GM19099 (cell line): ENCODE measurements around the gene TECR.

Source experiments
- POLR2A ChIP-seq: IDR thresholded peaks from 3 replicates; pipeline ENCODE4 v1.6.1; 2011; ENCODE audit warnings: low read depth; ENCODE audit not compliant: insufficient read length; ENCODE audit errors: extremely low read depth

TECR gene

DNA sequence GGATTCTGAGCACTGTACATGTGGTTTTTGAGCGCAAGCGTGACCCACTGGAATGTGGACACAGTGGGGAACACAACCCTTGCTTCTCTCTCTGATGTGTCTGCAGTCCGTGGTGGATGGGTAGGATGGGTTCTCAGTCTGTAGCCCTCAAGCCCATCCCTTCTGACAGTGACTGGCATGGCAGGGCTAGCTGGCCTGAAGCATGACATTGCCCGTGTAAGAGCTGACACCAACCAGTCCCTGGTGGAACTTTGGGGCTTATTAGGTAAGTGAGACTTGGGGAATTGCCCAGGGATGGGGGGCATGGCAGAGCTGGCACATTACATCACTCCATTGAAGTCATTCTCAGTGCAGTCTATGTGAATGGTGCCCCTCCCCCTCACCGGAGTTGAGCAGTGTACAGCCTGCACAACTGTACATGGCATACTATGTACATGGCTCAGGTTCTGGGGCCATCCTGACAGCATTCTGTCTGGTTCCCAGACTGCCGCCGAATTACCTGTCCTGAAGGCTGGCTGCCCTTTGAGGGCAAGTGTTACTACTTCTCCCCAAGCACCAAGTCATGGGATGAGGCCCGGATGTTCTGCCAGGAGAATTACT, 70.3 kb downstream of the TECR start:
- no peak for TF ChIP-seq POLR2A

DNA sequence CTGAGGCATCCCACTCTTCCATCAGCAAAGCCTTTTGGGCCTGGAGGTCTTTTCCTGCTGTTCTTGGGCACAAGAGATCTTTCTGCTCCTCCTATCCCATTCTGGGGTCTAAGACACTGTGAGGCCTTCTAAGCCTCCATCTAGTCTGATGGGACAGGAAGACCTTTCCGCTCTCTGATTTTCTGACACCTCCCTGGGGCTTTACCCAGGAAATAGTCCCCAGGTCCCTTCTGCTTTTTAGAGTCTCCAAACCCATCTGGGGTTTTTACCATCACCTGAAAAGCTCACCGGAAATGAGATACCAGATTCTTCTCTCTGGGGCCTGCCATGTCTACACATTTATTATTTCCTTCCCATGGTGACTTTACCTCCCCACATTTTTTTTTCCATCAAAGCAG, 74.6 kb downstream of the TECR start:
- TF ChIP-seq POLR2A = no peak

DNA sequence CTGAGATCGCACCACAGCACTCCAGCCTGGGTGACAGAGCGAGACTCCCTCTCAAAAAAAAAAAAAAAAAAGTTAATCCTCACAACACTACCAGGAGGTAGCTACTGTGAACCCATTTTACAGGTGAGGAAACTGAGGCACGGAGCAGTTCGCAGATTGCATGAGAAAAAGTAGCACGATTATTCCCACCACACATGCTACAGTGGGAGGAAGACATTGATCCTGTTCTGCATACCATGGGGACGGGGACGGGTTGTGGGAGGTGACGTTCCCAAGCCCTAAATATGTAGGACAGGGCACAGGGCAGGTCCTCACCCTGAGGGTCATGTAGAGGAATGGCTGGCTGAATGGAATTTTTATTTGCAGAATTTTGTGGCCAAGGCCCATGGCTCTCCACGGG, 77.2 kb downstream of the TECR start:
- TF ChIP-seq POLR2A = no peak

DNA sequence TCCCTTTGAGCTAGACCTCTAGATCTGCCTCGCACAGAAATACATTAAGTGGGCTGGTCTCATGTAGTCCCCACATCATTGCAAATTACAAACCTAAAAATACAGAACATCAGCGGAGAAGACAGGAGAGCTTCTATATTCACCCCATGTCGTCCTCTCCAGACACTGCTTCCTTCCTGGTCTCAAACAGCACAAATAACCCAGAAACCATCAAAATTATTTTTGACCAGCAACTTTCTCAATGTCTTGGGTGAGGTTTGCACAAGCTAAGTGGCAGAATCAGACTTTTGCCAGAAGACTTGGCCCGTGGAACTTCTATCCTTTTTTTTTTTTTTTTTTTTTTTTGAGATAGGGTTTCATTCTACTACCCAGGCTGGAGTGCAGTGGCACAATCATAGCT, 81.7 kb downstream of the TECR start:
- TF ChIP-seq POLR2A = no peak

DNA sequence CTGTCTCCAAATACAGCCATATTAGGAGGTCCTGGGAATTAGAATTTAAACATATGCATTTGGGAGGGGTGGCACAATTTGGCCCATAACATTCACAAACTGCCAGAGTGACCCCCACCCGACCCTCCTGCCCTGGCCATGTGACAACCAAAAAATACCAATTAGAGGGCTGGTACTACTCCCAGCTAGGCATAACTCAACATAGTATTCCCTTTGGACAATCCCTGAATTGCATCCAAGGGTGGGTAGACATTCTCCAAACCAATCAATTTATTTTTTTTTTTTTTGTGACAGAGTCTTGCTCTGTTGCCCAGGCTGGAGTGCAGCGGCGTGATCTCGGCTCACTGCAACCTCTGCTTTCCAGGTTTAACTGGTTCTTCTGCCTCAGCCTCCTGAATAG, 83.3 kb downstream of the TECR start:
- no peak for TF ChIP-seq POLR2A

DNA sequence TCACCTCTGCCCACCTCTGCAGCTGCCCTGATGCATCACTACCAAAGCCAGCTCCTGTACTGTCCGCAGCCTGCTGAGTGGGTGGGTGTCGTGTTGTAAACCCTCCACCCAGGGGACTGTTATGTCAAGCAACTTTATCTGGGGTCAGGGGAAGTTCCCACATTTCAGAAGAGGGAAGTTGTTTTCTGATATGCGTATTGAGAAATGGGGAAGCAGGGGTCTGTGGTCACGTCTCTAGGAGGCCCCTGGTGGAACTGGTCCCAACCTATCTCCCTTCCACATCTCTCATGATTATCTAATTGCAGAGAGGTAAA, 84.7 kb downstream of the TECR start:
- TF ChIP-seq POLR2A = no peak
